OCI-LY7 (cell line): ENCODE data around the gene SCGB1C2. TPM values are rescaled to one million over a fixed set of nuclear protein-coding genes. Genes with fewer than 3 reads are reported as not detected.

Experiments
- BruUV-seq: library from RNA; stranded (reverse); fragments of 400-500 nt; replicated peaks from 2 replicates; lab custom pipeline; 2021; lab: Mats Ljungman, UMichigan
- CTCF ChIA-PET: fragments of 300-600 bp; sonication (Branson Sonifier 250); formaldehyde crosslinking; loops from one replicate; lab custom pipeline; 2022; ENCODE audit warnings: antibody characterized with exemption; ENCODE audit not compliant: unreplicated experiment; lab: Charles Lee
- POLR2A ChIA-PET: fragments of 300-600 bp; sonication (Branson Sonifier 250); formaldehyde crosslinking; loops from one replicate; lab custom pipeline; 2022; ENCODE audit warnings: antibody characterized with exemption; lab: Charles Lee
- DNase-seq: peaks from one replicate; pipeline ENCODE4 v3.0.0-alpha.2; 2015; ENCODE audit warnings: low spot score
- H2AFZ ChIP-seq: fragments of 200-600 bp; sonication (generic), shearing (Covaris generic); 2 replicates; pipeline ENCODE4 v1.6.1; 2014; ENCODE audit warnings: mild to moderate bottlenecking, antibody characterized with exemption, low read length, moderate library complexity
- H3K27ac ChIP-seq: fragments of 200-600 bp; sonication (generic); 2 replicates; pipeline ENCODE4 v1.5.1; 2014; ENCODE audit warnings: mixed run types, low read depth, mild to moderate bottlenecking, moderate library complexity, low read length, inconsistent platforms; ENCODE audit not compliant: poor library complexity, severe bottlenecking
- H3K36me3 ChIP-seq: fragments of 200-600 bp; sonication (generic); 2 replicates; pipeline ENCODE4 v1.6.1; 2014; ENCODE audit warnings: mild to moderate bottlenecking, antibody characterized with exemption, low read length, moderate library complexity, mixed read lengths; ENCODE audit not compliant: insufficient read depth
- H3K4me1 ChIP-seq: fragments of 200-600 bp; sonication (generic); 2 replicates; pipeline ENCODE4 v1.5.1; 2014; ENCODE audit warnings: mild to moderate bottlenecking, low read length; ENCODE audit not compliant: insufficient read depth, poor library complexity, severe bottlenecking
- H3K4me2 ChIP-seq: fragments of 200-600 bp; sonication (generic); 2 replicates; pipeline ENCODE4 v1.6.1; 2014; ENCODE audit warnings: mild to moderate bottlenecking, low read length
- H3K4me3 ChIP-seq: fragments of 200-600 bp; sonication (generic); 2 replicates; pipeline ENCODE4 v1.5.1; 2014; ENCODE audit warnings: mild to moderate bottlenecking, low read depth, low read length; ENCODE audit not compliant: poor library complexity, severe bottlenecking
- H3K79me2 ChIP-seq: fragments of 200-600 bp; sonication (generic); 2 replicates; pipeline ENCODE4 v1.6.1; 2016; ENCODE audit warnings: low read depth, mild to moderate bottlenecking, low read length, moderate library complexity, mixed read lengths; ENCODE audit not compliant: insufficient read depth
- H3K9me2 ChIP-seq: fragments of 200-600 bp; sonication (generic); 2 replicates; pipeline ENCODE4 v1.6.1; 2016; ENCODE audit warnings: mild to moderate bottlenecking, low read length, mixed read lengths; ENCODE audit not compliant: insufficient read depth
- H3K9me3 ChIP-seq: fragments of 200-600 bp; sonication (generic); 2 replicates; pipeline ENCODE4 v1.6.1; 2014; ENCODE audit warnings: mild to moderate bottlenecking, mixed run types, low read length, mixed read lengths
- H4K20me1 ChIP-seq: fragments of 200-600 bp; sonication (generic); 2 replicates; pipeline ENCODE4 v1.6.1; 2014; ENCODE audit warnings: mild to moderate bottlenecking, antibody characterized with exemption, low read length, moderate library complexity, mixed read lengths; ENCODE audit not compliant: insufficient read depth
- EZH2phosphoT487 ChIP-seq: fragments of 200-600 bp; sonication (generic); IDR thresholded peaks from 2 replicates; pipeline ENCODE4 v1.6.1; 2018; ENCODE audit warnings: low read depth, borderline replicate concordance, mild to moderate bottlenecking, mixed run types, antibody characterized with exemption, low read length, moderate library complexity, mixed read lengths
- intact Hi-C: fragments of 100-400 bp; cut with micrococcal nuclease; formaldehyde crosslinking; loops from one replicate; pipeline ENCODE4 v1.10.0; 2022; ENCODE audit not compliant: unreplicated experiment
- total RNA-seq, 2 experiments: library from RNA; depleted of rRNA in 1 of 2; stranded (reverse); fragments of >200 nt in 1 of 2; shearing (Covaris generic) in 1 of 2; gene quantifications; 2 replicates each; pipeline ENCODE4 v1.2.3, GENCODE V29; 2014 to 2022
- TF ChIP-seq, protein P1 (sequence below): fragments of 200-600 bp; sonication (generic); conservative IDR thresholded peaks from 2 replicates; pipeline ENCODE4 v1.5.1; 2014; ENCODE audit warnings: mild to moderate bottlenecking, antibody characterized with exemption, low read length, moderate library complexity, mixed read lengths

Gene SCGB1C2
- total RNA-seq, 2 experiments from 2014 or later: not detected

DNA sequence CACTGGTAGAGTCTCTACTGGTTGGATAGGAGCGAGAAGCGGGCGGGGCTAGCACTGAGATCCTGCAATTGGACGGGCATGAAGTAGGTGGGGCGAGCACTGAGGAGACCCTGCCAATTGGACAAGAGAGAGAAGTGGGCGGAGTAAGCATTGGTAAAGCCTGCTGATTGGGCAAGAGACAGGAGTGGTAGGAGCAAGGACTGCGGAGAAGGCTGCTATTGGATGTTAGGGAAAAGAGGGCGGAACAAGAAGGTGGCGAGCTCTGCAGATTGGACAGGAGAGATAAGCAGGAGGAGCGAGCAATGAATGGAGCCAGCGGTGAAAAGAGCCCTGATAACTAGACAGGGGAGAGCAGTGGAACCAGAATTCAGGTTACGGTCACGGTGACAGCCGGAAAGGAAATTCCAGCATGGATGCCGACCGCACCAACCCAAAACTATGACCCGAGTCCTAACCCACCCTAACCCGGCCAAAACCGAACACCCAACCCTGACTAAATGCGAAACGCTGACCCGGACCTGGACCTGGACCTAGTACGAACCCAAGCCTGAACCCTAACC is 4.8 kb downstream of the SCGB1C2 start:
- Histone ChIP-seq H3K79me2 (no peaks in the 10 kb centered on the region), H3K4me1 (no peaks in the 10 kb centered on the region), H3K36me3 (no peaks in the 10 kb centered on the region), H3K9me3 (no peaks in the 10 kb centered on the region), H4K20me1 (no peaks in the 10 kb centered on the region), H2AFZ (no peak overlapping the region), H3K4me3 (no peak overlapping the region), H3K4me2 (no peak overlapping the region), H3K27ac (no peak overlapping the region), H3K9me2 (no peaks in the 10 kb centered on the region)
- no peak for TF ChIP-seq EZH2phosphoT487
- TF ChIP-seq, protein P1, sequence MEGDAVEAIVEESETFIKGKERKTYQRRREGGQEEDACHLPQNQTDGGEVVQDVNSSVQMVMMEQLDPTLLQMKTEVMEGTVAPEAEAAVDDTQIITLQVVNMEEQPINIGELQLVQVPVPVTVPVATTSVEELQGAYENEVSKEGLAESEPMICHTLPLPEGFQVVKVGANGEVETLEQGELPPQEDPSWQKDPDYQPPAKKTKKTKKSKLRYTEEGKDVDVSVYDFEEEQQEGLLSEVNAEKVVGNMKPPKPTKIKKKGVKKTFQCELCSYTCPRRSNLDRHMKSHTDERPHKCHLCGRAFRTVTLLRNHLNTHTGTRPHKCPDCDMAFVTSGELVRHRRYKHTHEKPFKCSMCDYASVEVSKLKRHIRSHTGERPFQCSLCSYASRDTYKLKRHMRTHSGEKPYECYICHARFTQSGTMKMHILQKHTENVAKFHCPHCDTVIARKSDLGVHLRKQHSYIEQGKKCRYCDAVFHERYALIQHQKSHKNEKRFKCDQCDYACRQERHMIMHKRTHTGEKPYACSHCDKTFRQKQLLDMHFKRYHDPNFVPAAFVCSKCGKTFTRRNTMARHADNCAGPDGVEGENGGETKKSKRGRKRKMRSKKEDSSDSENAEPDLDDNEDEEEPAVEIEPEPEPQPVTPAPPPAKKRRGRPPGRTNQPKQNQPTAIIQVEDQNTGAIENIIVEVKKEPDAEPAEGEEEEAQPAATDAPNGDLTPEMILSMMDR: no peak
- BruUV-seq: no TSS peak
- CTCF ChIA-PET: no interaction called here
- POLR2A ChIA-PET: no interaction called here
- peak; percentile 62 for DNase-seq
- intact Hi-C loops: no loop called here

DNA sequence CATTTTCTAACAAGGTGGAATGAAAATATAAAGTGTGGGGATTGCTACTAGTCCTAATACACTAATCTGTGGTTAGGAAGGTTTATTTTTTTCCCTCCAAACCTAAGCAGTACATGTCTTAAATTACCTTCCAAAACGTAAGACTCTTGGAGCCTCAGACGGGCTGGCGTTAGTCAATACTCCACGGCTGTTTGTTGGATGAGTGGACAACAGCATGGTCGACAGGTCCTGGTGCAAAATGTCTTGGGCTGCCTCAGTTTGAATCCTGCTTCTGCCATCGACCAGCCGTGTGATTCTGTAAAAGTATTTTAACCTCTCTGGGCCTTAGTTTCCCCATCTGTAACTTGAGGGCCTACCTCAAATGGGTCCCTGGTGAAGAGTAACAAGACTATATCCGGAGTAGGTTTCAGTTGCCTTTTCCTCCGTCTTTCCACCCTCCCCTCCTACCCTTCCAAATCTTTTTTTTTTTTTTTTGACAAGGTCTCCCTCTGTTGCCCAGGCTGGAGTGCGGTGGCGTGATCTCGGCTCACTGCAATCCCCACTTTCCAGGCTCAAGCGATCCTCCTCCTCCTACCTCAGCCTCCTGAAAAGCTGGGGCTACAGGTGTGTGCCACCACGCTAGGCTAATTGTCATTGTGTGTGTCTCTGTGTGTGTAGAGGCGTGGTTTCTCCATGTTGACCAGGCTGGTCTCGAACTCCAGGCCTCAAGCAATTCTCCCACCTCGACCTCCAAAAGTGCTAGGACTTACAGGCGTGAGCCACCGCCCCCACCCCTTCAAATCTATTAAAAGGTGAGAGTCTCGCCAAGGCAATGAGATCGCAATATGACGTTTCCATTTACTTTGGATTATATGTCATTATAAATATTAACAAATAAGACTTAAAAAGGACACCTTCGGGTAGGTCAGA is 5.8 kb downstream of the SCGB1C2 start:
- no peak overlapping the region for H3K27ac ChIP-seq
- H3K4me1 ChIP-seq: no peaks in the 10 kb centered on the region
- no peaks in the 10 kb centered on the region for H3K79me2 ChIP-seq
- H3K4me3 ChIP-seq: no peak overlapping the region
- BruUV-seq: no TSS peak
- H4K20me1 ChIP-seq: no peaks in the 10 kb centered on the region
- no peak overlapping the region for H3K4me2 ChIP-seq
- DNase-seq: no peak
- no peaks in the 10 kb centered on the region for H3K9me2 ChIP-seq
- ChIA-PET CTCF (no interaction called here), POLR2A (no interaction called here)
- TF ChIP-seq, protein P1: no peak
- TF ChIP-seq EZH2phosphoT487: no peak
- H3K36me3 ChIP-seq: no peaks in the 10 kb centered on the region
- H3K9me3 ChIP-seq: no peaks in the 10 kb centered on the region
- H2AFZ ChIP-seq: no peak overlapping the region
- intact Hi-C loops: no loop called here
